Cardiac septum (tissue), 1 donor: ENCODE results near the gene SLC15A1. TPM values are rescaled to one million over a fixed set of nuclear protein-coding genes. Genes with fewer than 3 reads are reported as not detected.
"Not testable (repeated sequence)": the region's sequence is repeated elsewhere in the genome, so short reads cannot be mapped to it uniquely, and the experiment has no call there.

ENCODE experiments used
- DNase-seq: peaks from one replicate; pipeline ENCODE4 v3.0.0-alpha.2; 2020; ENCODE audit warnings: low spot score
- intact Hi-C: fragments of 100-400 bp; cut with DNase I; formaldehyde crosslinking; loops from one replicate; pipeline ENCODE4 v1.14.0; 2022
- total RNA-seq: library from RNA; stranded (reverse); fragmentation: NEBNext Ultra II Directional; extraction: Animal tissue kit (Norgen Biotek cat#: 25700); gene quantifications from one replicate; pipeline ENCODE4 v1.2.1, GENCODE V29; 2021
- donor health status: DM: no; HTN: no; CAD: no.

Gene SLC15A1
- total RNA-seq, 1 donor from 2014 or later, result not detected

GRCh38 chr13:98761126-98761985 lies 8.9 kb upstream of the SLC15A1 start:
- intact Hi-C loops, result no loop called here
- no peak for DNase-seq

GRCh38 chr13:98755729-98756128 lies 3.3 kb upstream of the SLC15A1 start:
- intact Hi-C loops, result no loop called here

GRCh38 chr13:98755116-98755515 lies 2.6 kb upstream of the SLC15A1 start:
- intact Hi-C loops, result no loop called here
- DNase-seq, result no peak

More at GRCh38 chr13:98755729-98756128, 3.3 kb upstream of the SLC15A1 start:
- no peak for DNase-seq

- intact Hi-C loops, DNase-seq: not testable (repeated sequence)
Observed at GRCh38 chr13:98754468-98754867, 2.0 kb upstream of the SLC15A1 start.

- intact Hi-C loops, result no loop called here
- DNase-seq, result peak; percentile 64
Observed at GRCh38 chr13:98751861-98752466, 508 bp downstream of the SLC15A1 start.

- no peak for DNase-seq
- intact Hi-C loops, result no loop called here
Observed at GRCh38 chr13:98751367-98751782, 1.1 kb downstream of the SLC15A1 start.

- intact Hi-C loops, result no loop called here
- DNase-seq, result no peak
Observed at GRCh38 chr13:98749501-98749900, 3.0 kb downstream of the SLC15A1 start.

GRCh38 chr13:98746968-98747367 lies 5.5 kb downstream of the SLC15A1 start:
- DNase-seq, result no peak
- intact Hi-C loops, result no loop called here

- intact Hi-C loops, result no loop called here
- DNase-seq, result no peak
Observed at GRCh38 chr13:98743377-98743776, 9.1 kb downstream of the SLC15A1 start.

GRCh38 chr13:98742961-98743360 lies 9.5 kb downstream of the SLC15A1 start:
- no peak for DNase-seq
- intact Hi-C loops, result no loop called here

GRCh38 chr13:98741741-98742435 lies 10.6 kb downstream of the SLC15A1 start:
- intact Hi-C loops, result no loop called here
- no peak for DNase-seq

- intact Hi-C loops, result no loop called here
Observed at GRCh38 chr13:98740131-98740530, 12.3 kb downstream of the SLC15A1 start.

GRCh38 chr13:98738993-98739392 lies 13.5 kb downstream of the SLC15A1 start:
- intact Hi-C loops, result no loop called here
- DNase-seq, result no peak

More at GRCh38 chr13:98740131-98740530, 12.3 kb downstream of the SLC15A1 start:
- no peak for DNase-seq

- DNase-seq, result no peak
- intact Hi-C loops, result no loop called here
Observed at GRCh38 chr13:98738213-98738612, 14.3 kb downstream of the SLC15A1 start.

- intact Hi-C loops, result no loop called here
- no peak for DNase-seq
Observed at GRCh38 chr13:98731925-98732324, 20.5 kb downstream of the SLC15A1 start.

GRCh38 chr13:98731038-98731437 lies 21.4 kb downstream of the SLC15A1 start:
- DNase-seq, result no peak
- intact Hi-C loops, result no loop called here

- DNase-seq, result no peak
- intact Hi-C loops, result no loop called here
Observed at GRCh38 chr13:98730441-98730840, 22.0 kb downstream of the SLC15A1 start.

GRCh38 chr13:98729658-98730057 lies 22.8 kb downstream of the SLC15A1 start:
- no peak for DNase-seq
- intact Hi-C loops, result no loop called here

GRCh38 chr13:98722958-98723357 lies 29.5 kb downstream of the SLC15A1 start:
- DNase-seq, result no peak
- intact Hi-C loops, result no loop called here

GRCh38 chr13:98721825-98722510 lies 30.5 kb downstream of the SLC15A1 start:
- intact Hi-C loops, result no loop called here

More at GRCh38 chr13:98721825-98722510, 30.5 kb downstream of the SLC15A1 start:
- DNase-seq, result no peak
